Mesodermal cell (in vitro differentiated cells): ENCODE data around the gene MAP4K4.
"Not testable (repeated sequence)": the region's sequence is repeated elsewhere in the genome, so short reads cannot be mapped to it uniquely, and the experiment has no call there.

Experiments
- H3K27ac ChIP-seq: 2 replicates; pipeline ENCODE4 v1.7.0; 2013; ENCODE audit warnings: mild to moderate bottlenecking, low read depth, low read length, moderate library complexity; ENCODE audit not compliant: severe bottlenecking
- H3K36me3 ChIP-seq: 2 replicates; pipeline ENCODE4 v1.7.1; 2013; ENCODE audit warnings: mild to moderate bottlenecking, low read length, moderate library complexity; ENCODE audit not compliant: control insufficient read depth, insufficient read depth
- H3K4me1 ChIP-seq: one replicate; pipeline ENCODE4 v1.7.1; 2013; ENCODE audit warnings: mild to moderate bottlenecking, low read length; ENCODE audit not compliant: insufficient read depth, control insufficient read depth, poor library complexity, severe bottlenecking
- H3K4me3 ChIP-seq: 2 replicates; pipeline ENCODE4 v1.7.0; 2013; ENCODE audit warnings: low read length, control low read depth, mild to moderate bottlenecking; ENCODE audit not compliant: insufficient read depth, poor library complexity, severe bottlenecking; ENCODE audit errors: extremely low read depth
- H3K9me3 ChIP-seq: 2 replicates; pipeline ENCODE4 v1.7.1; 2013; ENCODE audit warnings: mild to moderate bottlenecking, low read length, moderate library complexity; ENCODE audit not compliant: control insufficient read depth
- WGBS, 2 experiments: methylation state at CpG; one replicate each; pipeline ENCODE4 v1.1.5; 2013; ENCODE audit warnings: missing lambda C conversion rate in 2 of 2; ENCODE audit not compliant: insufficient coverage in 2 of 2; 5-methylcytosine and 5-hydroxymethylcytosine counted together

The MAP4K4 gene

GRCh38 chr2:101770726-101771125, 73.2 kb downstream of the MAP4K4 start:
- 70 to 79% methylated on average over 2 of the region's 2 CpGs for WGBS, 2 experiments

GRCh38 chr2:101771227-101771902, 73.9 kb downstream of the MAP4K4 start:
- H3K27ac ChIP-seq = peak overlapping the region; percentile 37
- H3K36me3 ChIP-seq = no peaks in the 10 kb centered on the region
- H3K4me1 ChIP-seq = peaks cover 53% of the 10 kb centered on the region
- H3K4me3 ChIP-seq = no peak overlapping the region
- WGBS, 2 experiments = 94 to 100% methylated on average over 3 to 4 of the region's 5 CpGs
- no peaks in the 10 kb centered on the region for H3K9me3 ChIP-seq

More at GRCh38 chr2:101770726-101771125, 73.2 kb downstream of the MAP4K4 start:
- no peak overlapping the region for H3K4me3 ChIP-seq
- H3K27ac ChIP-seq = peak overlapping the region; percentile 37
- H3K4me1 ChIP-seq = peaks cover 55% of the 10 kb centered on the region
- no peaks in the 10 kb centered on the region for H3K36me3 ChIP-seq
- H3K9me3 ChIP-seq = no peaks in the 10 kb centered on the region

- Histone ChIP-seq H3K27ac (no peak overlapping the region), H3K9me3 (no peaks in the 10 kb centered on the region), H3K36me3 (no peaks in the 10 kb centered on the region), H3K4me1 (peaks cover 50% of the 10 kb centered on the region), H3K4me3 (no peak overlapping the region)
- 97 to 100% methylated on average over 2 of the region's 2 CpGs for WGBS, 2 experiments
Observed at GRCh38 chr2:101771910-101772321, 74.4 kb downstream of the MAP4K4 start.

- no peak overlapping the region for H3K27ac ChIP-seq
- no peaks in the 10 kb centered on the region for H3K9me3 ChIP-seq
- H3K36me3 ChIP-seq = no peaks in the 10 kb centered on the region
- H3K4me1 ChIP-seq = peaks cover 42% of the 10 kb centered on the region
- WGBS, 2 experiments = 68 to 75% methylated on average over 3 to 4 of the region's 5 CpGs
- H3K4me3 ChIP-seq = no peak overlapping the region
Observed at GRCh38 chr2:101773137-101773536, 75.6 kb downstream of the MAP4K4 start.

GRCh38 chr2:101773961-101774360, 76.5 kb downstream of the MAP4K4 start:
- not testable (repeated sequence) for H3K4me3 ChIP-seq, H3K36me3 ChIP-seq, H3K9me3 ChIP-seq, H3K27ac ChIP-seq
- WGBS, 2 experiments = 100% methylated on average over 1 of the region's 3 CpGs
- H3K4me1 ChIP-seq = peaks cover 41% of the 10 kb centered on the region

GRCh38 chr2:101775092-101775491, 77.6 kb downstream of the MAP4K4 start:
- no peak overlapping the region for H3K4me3 ChIP-seq
- H3K9me3 ChIP-seq = no peaks in the 10 kb centered on the region
- WGBS, 2 experiments = 100% methylated on average over 2 of the region's 2 CpGs; no CpG with 5 or more reads in 1 of the 2 experiments
- no peak overlapping the region for H3K27ac ChIP-seq
- H3K36me3 ChIP-seq = no peaks in the 10 kb centered on the region
- H3K4me1 ChIP-seq = peaks cover 41% of the 10 kb centered on the region

- no peaks in the 10 kb centered on the region for H3K36me3 ChIP-seq
- H3K4me3 ChIP-seq = no peak overlapping the region
- H3K4me1 ChIP-seq = peaks cover 36% of the 10 kb centered on the region
- 96 to 98% methylated on average over 5 to 7 of the region's 8 CpGs for WGBS, 2 experiments
- no peak overlapping the region for H3K27ac ChIP-seq
- H3K9me3 ChIP-seq = no peaks in the 10 kb centered on the region
Observed at GRCh38 chr2:101775636-101776035, 78.1 kb downstream of the MAP4K4 start.

GRCh38 chr2:101776172-101777043, 78.9 kb downstream of the MAP4K4 start:
- Histone ChIP-seq H3K4me3 (no peak overlapping the region), H3K4me1 (peaks cover 36% of the 10 kb centered on the region), H3K36me3 (no peaks in the 10 kb centered on the region), H3K9me3 (no peaks in the 10 kb centered on the region), H3K27ac (no peak overlapping the region)
- WGBS, 2 experiments = 52 to 61% methylated on average over 6 to 7 of the region's 10 CpGs

GRCh38 chr2:101777337-101777736, 79.8 kb downstream of the MAP4K4 start:
- peaks cover 36% of the 10 kb centered on the region for H3K4me1 ChIP-seq
- no peaks in the 10 kb centered on the region for H3K9me3 ChIP-seq
- no peaks in the 10 kb centered on the region for H3K36me3 ChIP-seq
- 97 to 100% methylated on average over 7 to 10 of the region's 11 CpGs for WGBS, 2 experiments
- H3K27ac ChIP-seq = no peak overlapping the region
- H3K4me3 ChIP-seq = no peak overlapping the region

GRCh38 chr2:101778102-101778501, 80.6 kb downstream of the MAP4K4 start:
- WGBS, 2 experiments = 93 to 99% methylated on average over 6 of the region's 6 CpGs
- H3K4me3 ChIP-seq = no peak overlapping the region
- no peak overlapping the region for H3K27ac ChIP-seq
- H3K36me3 ChIP-seq = peaks cover 3% of the 10 kb centered on the region
- no peaks in the 10 kb centered on the region for H3K9me3 ChIP-seq
- peaks cover 36% of the 10 kb centered on the region for H3K4me1 ChIP-seq
